ENCODE results near the gene APP. TPM values are rescaled to one million over a fixed set of nuclear protein-coding genes. Genes with fewer than 3 reads are reported as not detected.

The APP gene
- total and polyA plus RNA-seq, 2 of the 13 experiments (the other 11 are each of a cell fraction or from before 2014, with no cell fraction given) = 70.6 to 262 TPM

DNA sequence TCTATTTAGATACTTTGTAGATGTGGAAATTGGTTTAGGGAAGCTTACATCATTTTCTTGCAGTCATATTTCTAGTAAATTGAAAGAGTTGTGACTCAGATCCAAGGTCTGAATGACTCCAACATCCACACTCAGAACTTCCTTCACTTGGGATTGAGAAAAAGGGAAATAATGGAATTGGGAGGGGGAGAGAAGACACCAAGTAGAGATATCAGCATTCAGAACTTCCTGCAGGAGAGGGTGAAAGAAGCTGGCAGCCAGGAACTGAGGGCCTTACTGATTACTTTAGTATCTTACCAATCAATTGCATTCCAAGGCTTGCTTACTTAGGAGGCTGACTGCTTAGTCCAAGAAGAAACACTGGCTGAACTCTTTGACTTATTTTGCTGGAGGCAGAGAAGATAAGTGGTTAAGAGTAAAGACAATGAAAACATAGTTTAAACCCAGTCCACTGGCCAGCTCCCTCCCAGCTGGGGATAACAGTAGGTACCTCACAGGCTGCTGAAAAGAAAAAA is 21.7 kb downstream of the APP start (continued):
- TF ChIP-seq PRDM4 (CRISPR knock-in tag; IDR thresholded peaks at IDR 0.05; ENCODE audit: borderline replicate concordance) (no peak), ZEB1 (IDR thresholded peaks at IDR 0.05; ENCODE audit: insufficient replicate concordance, low read depth) (no peak), MAFG (CRISPR knock-in tag; IDR thresholded peaks at IDR 0.05) (no peak), ZNF143 (CRISPR knock-in tag; IDR thresholded peaks at IDR 0.05) (no peak), RCOR2 (CRISPR knock-in tag; IDR thresholded peaks at IDR 0.05) (no peak), NKX3-1 (CRISPR knock-in tag; IDR thresholded peaks at IDR 0.05) (no peak), NPAS2 (CRISPR knock-in tag; IDR thresholded peaks at IDR 0.05; ENCODE audit: borderline replicate concordance) (no peak), ZNF543 (CRISPR knock-in tag; IDR thresholded peaks at IDR 0.05) (no peak), KLF9 (CRISPR knock-in tag; IDR thresholded peaks at IDR 0.05; ENCODE audit: low read depth) (no peak), ZNF451 (CRISPR knock-in tag; IDR thresholded peaks at IDR 0.05) (no peak), GABPB1 (CRISPR knock-in tag; IDR thresholded peaks at IDR 0.05) (no peak)
- TF ChIP-seq, protein P1, sequence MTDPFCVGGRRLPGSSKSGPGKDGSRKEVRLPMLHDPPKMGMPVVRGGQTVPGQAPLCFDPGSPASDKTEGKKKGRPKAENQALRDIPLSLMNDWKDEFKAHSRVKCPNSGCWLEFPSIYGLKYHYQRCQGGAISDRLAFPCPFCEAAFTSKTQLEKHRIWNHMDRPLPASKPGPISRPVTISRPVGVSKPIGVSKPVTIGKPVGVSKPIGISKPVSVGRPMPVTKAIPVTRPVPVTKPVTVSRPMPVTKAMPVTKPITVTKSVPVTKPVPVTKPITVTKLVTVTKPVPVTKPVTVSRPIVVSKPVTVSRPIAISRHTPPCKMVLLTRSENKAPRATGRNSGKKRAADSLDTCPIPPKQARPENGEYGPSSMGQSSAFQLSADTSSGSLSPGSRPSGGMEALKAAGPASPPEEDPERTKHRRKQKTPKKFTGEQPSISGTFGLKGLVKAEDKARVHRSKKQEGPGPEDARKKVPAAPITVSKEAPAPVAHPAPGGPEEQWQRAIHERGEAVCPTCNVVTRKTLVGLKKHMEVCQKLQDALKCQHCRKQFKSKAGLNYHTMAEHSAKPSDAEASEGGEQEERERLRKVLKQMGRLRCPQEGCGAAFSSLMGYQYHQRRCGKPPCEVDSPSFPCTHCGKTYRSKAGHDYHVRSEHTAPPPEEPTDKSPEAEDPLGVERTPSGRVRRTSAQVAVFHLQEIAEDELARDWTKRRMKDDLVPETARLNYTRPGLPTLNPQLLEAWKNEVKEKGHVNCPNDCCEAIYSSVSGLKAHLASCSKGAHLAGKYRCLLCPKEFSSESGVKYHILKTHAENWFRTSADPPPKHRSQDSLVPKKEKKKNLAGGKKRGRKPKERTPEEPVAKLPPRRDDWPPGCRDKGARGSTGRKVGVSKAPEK (CRISPR knock-in tag; IDR thresholded peaks at IDR 0.05; ENCODE audit: borderline replicate concordance) = no peak
- TF ChIP-seq, protein P2, sequence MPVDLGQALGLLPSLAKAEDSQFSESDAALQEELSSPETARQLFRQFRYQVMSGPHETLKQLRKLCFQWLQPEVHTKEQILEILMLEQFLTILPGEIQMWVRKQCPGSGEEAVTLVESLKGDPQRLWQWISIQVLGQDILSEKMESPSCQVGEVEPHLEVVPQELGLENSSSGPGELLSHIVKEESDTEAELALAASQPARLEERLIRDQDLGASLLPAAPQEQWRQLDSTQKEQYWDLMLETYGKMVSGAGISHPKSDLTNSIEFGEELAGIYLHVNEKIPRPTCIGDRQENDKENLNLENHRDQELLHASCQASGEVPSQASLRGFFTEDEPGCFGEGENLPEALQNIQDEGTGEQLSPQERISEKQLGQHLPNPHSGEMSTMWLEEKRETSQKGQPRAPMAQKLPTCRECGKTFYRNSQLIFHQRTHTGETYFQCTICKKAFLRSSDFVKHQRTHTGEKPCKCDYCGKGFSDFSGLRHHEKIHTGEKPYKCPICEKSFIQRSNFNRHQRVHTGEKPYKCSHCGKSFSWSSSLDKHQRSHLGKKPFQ (CRISPR knock-in tag; IDR thresholded peaks at IDR 0.05; ENCODE audit: insufficient replicate concordance) = no peak

Measured in HepG2 (cell line).